AG04450 (cell line): ENCODE results near the gene SS18L1. TPM values are rescaled to one million over a fixed set of nuclear protein-coding genes. Genes with fewer than 3 reads are reported as not detected.

Experiments used
- CTCF ChIA-PET: fragments of 300-600, 350-600 bp; formaldehyde crosslinking; extraction: SDS; loops from one replicate; lab custom pipeline; 2022; ENCODE audit warnings: antibody characterized with exemption, inconsistent platforms; lab: Charles Lee
- POLR2A ChIA-PET: fragments of 350-600 bp; formaldehyde crosslinking; extraction: SDS; loops from one replicate; lab custom pipeline; 2021; ENCODE audit warnings: antibody characterized with exemption, inconsistent platforms; lab: Yijun Ruan, JAX
- DNase-seq: peaks from one replicate; pipeline ENCODE4 v3.0.0-alpha.2; 2011; ENCODE audit warnings: low read depth, low spot score
- H3K27ac ChIP-seq: one replicate; pipeline ENCODE4 v1.5.1; 2012; ENCODE audit warnings: low read depth, low read length, control low read depth
- H3K27me3 ChIP-seq: one replicate; pipeline ENCODE4 v1.6.0; 2012; ENCODE audit warnings: low read length; ENCODE audit not compliant: control insufficient read depth, insufficient read depth
- H3K4me3 ChIP-seq: 2 replicates; pipeline ENCODE4 v1.5.1; 2011; ENCODE audit warnings: mild to moderate bottlenecking, low read depth, low read length, control low read depth
- H3K9me3 ChIP-seq: 2 replicates; pipeline ENCODE4 v1.5.1; 2012; ENCODE audit warnings: low read length; ENCODE audit not compliant: control insufficient read depth, insufficient read depth
- polyA plus RNA-seq: library from polyadenylated mRNA; depleted of rRNA; stranded (reverse); fragments of >200 nt; gene quantifications from 2 replicates; pipeline ENCODE4 v1.2.3, GENCODE V29; 2011
- TF ChIP-seq, protein P1 (sequence below): IDR thresholded peaks from 2 replicates; pipeline ENCODE4 v1.5.1; 2011; ENCODE audit warnings: low read depth, low read length, control low read depth, inconsistent platforms

SS18L1 gene
- polyA plus RNA-seq, 1 experiment, result 6.8 TPM

DNA sequence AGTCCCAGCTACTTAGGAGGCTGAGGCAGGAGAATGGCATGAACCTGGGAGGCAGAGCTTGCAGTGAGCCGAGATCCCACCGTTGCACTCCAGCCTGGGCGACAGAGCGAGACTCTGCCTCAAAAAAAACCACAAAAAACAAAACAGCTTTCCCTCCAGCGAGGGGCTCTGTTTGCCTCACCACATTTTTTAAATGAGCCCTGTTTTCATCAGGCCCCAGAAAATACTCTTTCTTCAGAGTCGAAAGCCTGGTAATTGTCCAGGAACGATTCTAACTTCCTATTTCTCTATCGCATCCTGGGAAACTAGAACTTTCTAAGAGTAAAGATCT is 51.5 kb downstream of the SS18L1 start:
- no peaks in the 10 kb centered on the region; the same call in 1 of the 2 replicates for H3K9me3 ChIP-seq
- no peak overlapping the region for H3K27ac ChIP-seq
- H3K4me3 ChIP-seq, result no peak overlapping the region
- CTCF ChIA-PET, result no interaction called here
- TF ChIP-seq, protein P1, sequence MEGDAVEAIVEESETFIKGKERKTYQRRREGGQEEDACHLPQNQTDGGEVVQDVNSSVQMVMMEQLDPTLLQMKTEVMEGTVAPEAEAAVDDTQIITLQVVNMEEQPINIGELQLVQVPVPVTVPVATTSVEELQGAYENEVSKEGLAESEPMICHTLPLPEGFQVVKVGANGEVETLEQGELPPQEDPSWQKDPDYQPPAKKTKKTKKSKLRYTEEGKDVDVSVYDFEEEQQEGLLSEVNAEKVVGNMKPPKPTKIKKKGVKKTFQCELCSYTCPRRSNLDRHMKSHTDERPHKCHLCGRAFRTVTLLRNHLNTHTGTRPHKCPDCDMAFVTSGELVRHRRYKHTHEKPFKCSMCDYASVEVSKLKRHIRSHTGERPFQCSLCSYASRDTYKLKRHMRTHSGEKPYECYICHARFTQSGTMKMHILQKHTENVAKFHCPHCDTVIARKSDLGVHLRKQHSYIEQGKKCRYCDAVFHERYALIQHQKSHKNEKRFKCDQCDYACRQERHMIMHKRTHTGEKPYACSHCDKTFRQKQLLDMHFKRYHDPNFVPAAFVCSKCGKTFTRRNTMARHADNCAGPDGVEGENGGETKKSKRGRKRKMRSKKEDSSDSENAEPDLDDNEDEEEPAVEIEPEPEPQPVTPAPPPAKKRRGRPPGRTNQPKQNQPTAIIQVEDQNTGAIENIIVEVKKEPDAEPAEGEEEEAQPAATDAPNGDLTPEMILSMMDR, result no peak
- H3K27me3 ChIP-seq, result no peaks in the 10 kb centered on the region
- POLR2A ChIA-PET, result no interaction called here
- DNase-seq, result no peak

DNA sequence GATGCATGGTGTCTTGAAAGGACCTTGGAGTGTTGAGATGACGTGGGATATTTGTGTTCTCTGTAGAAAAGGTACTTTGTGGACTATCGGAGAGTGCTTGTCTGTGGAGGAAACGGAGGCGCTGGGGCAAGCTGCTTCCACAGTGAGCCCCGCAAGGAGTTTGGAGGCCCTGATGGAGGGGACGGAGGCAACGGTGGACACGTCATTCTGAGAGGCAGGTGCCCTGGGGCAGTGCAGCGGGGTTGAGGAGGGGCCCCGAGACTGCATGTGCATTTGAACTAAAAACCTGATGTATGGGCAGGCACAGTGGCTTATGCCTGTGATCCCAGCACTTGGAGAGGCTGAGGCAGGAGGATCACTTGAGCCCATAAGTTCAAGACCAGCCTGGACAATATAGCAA is 52.2 kb downstream of the SS18L1 start:
- Histone ChIP-seq H3K4me3 (no peak overlapping the region), H3K27me3 (no peaks in the 10 kb centered on the region), H3K27ac (no peak overlapping the region), H3K9me3 (no peaks in the 10 kb centered on the region; the same call in 1 of the 2 replicates)
- POLR2A ChIA-PET, result no interaction called here
- TF ChIP-seq, protein P1, result no peak
- no peak for DNase-seq
- CTCF ChIA-PET, result no interaction called here

DNA sequence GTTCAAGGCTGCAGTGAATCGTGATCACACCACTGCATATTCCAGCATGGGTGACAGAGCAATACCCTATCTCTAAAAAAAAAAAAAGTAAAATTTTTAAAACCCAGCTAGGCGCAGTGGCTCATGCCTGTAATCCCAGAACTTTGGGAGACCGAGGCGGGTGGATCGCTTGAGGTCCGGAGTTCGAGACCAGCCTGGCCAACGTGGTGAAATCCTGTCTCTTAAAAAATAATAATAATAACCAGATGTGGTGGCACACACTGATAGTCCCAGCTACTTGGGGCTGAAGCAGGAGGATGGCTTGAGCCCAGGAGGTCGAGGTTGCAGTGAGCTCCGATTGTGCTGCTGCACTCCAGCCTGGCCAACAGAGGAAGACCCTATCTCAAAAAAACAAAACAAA is 52.7 kb downstream of the SS18L1 start:
- ChIA-PET CTCF (no interaction called here), POLR2A (no interaction called here)
- TF ChIP-seq, protein P1, result no peak
- H3K27ac ChIP-seq, result no peak overlapping the region
- DNase-seq, result no peak
- H3K27me3 ChIP-seq, result no peaks in the 10 kb centered on the region
- H3K4me3 ChIP-seq, result no peak overlapping the region
- no peaks in the 10 kb centered on the region; the same call in 1 of the 2 replicates for H3K9me3 ChIP-seq

DNA sequence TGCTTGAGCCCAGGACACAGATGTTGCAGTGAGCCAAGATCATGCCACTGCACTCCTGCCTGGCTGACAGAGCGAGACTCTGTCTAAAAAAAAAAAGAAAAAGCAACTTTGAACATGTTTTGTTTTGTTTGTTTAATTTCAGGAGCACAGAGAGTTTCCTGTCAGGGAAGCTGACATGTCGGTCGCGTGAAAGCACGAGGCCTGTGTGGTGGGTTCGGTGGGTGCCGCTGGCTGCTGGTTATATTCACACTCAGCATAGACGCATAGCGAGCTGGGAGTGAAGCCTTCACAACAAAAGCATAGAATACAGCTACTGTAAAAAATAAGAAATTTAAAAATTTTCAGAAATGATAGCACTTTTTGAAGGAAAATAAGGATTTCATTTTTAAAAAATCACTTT is 53.7 kb downstream of the SS18L1 start:
- DNase-seq, result no peak
- ChIA-PET POLR2A (no interaction called here), CTCF (interaction anchor here (1.3 kb wide), 1 partner anchor 26 kb away, joined by 4 read pairs; no protein-coding TSS in a partner anchor)
- H3K9me3 ChIP-seq, result no peaks in the 10 kb centered on the region; the same call in 1 of the 2 replicates
- no peak overlapping the region for H3K4me3 ChIP-seq
- H3K27me3 ChIP-seq, result no peaks in the 10 kb centered on the region
- no peak overlapping the region for H3K27ac ChIP-seq
- TF ChIP-seq, protein P1, result no peak

DNA sequence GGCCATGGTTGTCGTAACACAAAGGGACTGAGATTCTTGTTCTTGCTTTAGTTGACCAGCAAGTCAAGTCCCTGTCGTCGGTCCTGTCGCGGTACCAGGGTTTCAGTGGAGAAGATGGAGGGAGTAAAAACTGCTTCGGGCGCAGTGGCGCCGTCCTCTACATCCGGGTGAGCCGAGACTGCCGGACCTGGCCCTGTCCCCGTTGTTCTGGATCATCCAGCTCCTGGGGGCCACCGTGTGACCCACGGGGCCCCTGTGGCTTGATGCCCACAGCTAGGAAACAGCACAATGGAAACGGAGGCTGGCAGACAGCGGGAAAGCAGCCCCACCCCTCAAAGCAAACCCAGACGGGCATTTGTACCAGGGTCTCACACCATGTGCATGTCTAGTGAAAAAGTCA is 54.2 kb downstream of the SS18L1 start:
- TF ChIP-seq, protein P1, result no peak
- no peaks in the 10 kb centered on the region for H3K27me3 ChIP-seq
- no peaks in the 10 kb centered on the region; the same call in 1 of the 2 replicates for H3K9me3 ChIP-seq
- H3K27ac ChIP-seq, result no peak overlapping the region
- ChIA-PET POLR2A (no interaction called here), CTCF (interaction anchor here (1.3 kb wide), 1 partner anchor 26 kb away, joined by 4 read pairs; no protein-coding TSS in a partner anchor)
- no peak for DNase-seq
- H3K4me3 ChIP-seq, result no peak overlapping the region
